HG02981 (cell line): Measurements from ENCODE around the gene PPP3CA.

Experiments used
- ATAC-seq: cut with Tn5 transposase; IDR thresholded peaks from one replicate; pipeline ENCODE4 v1.9.1; 2021; ENCODE audit warnings: mild to moderate bottlenecking, moderate library complexity; ENCODE audit not compliant: unreplicated experiment

The PPP3CA gene

DNA sequence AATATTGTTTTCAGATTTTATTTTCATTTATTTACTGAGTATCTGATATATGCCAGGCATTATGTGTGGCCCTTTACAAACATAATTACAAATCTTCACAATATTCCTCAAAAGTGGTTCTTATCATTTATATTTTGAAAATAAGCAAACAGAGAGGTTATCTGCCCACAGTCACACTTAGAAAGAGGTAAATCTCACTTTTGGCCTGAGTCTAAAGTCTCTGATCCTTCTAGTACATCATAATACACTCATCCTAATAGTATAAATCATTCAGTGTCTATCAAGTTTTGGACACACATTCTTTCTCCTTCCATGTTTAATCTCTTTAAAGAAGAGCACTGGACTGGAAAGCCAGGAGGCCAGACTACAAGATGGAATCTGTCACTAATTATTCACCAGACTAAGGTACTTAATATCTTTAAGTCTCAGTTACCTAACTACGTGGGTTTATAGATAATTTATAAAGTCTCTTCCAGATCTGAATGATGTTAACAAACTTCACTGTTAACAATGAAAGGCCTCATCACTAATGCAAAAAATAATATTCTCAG lies 281.3 kb downstream of the PPP3CA start:
- no peak for ATAC-seq

DNA sequence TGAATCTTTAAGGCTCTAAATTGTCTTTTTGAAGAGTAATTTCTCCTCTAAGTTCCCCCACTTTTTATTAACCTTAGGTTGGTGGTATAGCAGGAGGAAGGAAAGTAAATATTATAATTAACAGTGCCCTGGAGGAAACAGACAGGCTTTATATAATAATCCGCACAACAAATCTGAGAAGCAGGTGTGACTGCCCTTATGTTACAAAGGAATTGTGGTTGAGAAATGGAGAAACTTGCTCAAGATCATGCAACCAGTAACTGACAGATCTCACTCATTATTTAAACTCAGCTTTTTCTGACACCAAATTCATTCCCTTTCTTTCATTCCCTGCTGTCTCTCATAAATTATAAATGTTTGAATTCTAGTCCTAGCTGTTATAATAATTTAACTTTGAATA lies 282.0 kb downstream of the PPP3CA start:
- ATAC-seq: no peak

DNA sequence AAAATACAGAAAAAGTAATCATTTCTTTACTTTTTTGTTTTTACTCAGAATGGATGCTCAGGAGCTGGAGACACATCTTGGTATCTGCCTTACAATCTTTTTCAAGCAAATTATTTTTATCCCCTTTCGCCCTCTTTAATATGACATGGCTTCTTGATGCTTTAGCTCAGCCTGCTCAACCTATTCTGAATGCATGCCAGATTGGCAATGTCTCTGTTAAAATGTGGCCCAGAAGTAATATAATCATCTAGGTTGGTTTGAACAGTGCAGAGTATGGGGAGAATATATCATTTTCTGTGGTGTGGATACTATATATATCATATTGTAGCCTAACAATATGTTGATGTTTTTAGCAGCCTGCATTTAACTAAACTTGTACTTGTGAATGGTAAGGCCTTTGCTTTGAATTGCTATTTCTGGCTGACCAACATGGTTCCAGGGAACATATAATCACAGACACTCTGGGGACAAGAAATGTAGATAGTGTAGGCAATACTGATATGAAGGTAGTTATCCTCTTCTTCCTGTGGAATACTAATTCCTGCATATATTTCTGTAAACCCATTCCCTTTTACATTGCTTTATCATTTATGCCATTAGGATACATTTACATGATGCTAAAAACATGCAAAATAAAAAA lies 282.7 kb downstream of the PPP3CA start:
- ATAC-seq: no peak

DNA sequence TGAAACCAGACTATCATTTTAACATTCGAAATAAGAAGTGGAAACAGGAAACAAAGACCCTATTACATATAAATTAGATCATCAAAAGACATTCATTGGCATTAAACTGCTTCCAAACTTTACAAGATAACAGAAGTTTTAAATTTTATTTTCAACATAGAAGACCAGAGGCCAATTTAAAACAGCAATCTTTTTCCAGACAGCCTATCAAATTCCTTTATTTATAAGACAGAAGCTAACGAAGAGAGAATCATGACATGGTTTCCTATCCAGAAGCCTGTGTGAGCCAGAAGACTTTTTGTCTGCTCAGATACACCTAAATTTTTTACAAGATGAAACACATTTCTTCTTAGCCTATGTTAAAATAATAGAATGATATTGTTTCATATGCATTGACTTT lies 291.9 kb downstream of the PPP3CA start:
- ATAC-seq: no peak

DNA sequence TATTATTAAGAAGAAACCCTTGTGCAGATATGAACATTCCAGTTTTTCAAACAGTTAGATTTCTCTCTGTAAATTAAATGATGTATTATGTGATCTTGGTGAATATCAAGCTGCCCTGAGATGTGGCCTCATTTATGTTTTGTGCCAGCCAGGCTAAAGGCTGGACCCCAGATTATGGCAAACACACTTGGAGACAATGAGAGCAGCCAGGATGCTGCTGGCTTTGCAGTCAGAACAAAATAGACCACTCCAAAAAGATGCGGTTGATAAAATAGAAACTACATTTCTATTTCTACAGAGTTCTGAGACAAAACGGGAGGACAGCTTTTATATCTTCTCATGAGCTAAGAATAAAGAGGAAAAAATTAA lies 296.5 kb downstream of the PPP3CA start:
- no peak for ATAC-seq

DNA sequence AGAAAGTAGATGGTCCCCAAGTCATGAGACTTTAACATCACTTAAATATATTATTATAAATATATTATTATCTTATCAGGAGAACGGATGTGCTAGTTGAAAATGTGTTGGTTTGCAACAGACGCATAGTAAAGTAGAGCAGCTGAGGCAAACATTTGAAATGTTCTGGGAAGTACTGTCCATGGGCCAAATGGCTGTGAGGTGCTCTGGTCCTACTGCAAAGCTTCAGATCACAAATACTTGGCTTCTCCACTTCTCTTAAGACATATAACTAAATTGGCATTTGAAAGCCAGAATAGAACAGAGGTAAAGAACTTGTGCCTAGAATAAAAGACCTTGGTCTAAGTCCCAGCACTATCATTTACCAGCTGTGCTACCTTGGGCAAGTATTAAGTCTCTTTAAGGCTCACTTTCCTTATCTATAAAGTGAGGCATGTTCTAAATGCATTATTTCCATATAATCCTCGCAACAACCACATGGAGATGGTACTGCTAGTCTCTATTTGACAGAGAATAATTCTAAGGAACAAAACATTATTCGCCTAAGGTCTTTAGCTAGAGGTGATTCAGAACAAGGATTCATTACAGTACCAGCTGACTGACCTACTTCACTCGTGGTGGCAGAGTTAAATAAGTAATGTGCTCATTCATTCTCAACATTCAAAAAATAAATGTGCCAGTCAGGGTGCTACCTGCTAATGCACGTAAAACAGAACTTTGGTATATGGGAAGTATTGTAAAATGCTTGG lies 297.1 kb downstream of the PPP3CA start:
- ATAC-seq: no peak

DNA sequence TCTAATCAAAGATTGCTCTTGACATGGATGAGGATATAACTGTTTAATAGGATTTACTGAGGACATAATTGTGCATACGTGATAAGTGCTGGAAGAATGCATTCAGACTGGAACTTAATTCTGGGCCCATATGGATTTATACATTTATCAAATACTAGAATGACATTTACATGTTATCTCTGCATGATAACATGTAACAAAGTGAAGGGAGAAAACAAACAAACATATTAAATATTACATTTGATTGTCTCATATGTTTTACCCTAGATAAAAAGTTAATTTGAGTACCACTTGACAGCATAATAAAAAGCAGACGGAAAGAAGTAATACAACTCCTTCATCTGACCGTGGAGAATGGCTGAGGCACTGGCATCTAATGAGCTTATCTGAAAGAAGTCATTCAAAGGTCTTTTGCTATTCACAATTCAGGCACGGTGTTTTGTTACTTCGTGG lies 297.8 kb downstream of the PPP3CA start:
- ATAC-seq: no peak

DNA sequence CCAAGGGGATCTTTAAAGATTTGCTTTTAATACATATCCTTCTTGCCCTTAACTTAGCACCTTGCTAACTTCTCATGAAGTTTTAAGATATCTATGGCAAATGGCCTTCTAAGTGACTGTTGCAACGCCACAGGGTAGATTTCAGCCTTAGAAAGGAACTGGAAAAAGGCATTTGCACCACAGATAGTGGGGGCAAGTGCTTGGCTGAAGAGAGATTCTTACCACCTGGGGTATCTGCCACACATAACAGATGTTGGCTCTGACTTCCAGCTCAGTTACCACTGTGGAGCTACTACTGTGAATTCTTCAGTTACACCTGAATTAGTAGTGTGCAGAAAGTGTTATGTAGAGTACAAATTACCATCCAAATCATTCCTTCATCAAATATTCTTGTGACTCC lies 302.6 kb downstream of the PPP3CA start:
- no peak for ATAC-seq

DNA sequence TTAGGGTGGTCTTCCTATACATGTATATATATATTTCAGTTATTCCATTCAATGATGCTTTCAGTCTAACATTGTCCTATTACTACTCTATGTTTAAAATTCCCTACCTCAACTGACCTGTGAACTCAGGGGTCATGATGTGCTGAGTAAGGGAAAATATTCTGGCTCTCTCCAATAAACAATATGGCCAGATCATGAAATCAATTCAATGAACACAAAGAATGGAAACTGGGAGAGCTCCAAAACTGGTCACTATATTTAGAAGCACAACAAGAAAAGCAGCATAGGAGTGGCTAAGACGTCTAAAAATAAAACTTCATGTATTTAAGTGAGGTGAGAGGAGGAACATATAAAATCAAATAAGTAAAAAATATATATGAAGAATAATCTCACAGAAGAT lies 304.5 kb downstream of the PPP3CA start:
- ATAC-seq: no peak

DNA sequence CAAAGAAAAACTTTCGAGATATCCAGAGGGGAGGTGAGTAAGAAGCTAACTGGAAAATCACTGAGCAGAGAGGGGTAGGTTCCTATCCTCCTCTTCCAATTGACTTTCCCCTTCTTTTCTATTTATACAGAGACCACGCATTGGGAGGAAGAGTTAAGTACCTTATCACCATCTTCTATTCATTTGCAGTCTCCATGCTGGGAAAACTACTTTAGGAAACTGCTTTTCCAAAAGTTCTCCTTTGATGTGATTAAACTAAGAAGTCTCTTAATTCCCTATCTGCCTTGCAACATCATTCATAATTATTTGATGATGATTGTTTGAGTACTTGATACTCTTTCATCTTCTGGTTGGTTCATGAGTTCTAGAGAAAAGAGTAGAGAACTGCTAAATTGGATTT lies 306.6 kb downstream of the PPP3CA start:
- ATAC-seq: no peak

DNA sequence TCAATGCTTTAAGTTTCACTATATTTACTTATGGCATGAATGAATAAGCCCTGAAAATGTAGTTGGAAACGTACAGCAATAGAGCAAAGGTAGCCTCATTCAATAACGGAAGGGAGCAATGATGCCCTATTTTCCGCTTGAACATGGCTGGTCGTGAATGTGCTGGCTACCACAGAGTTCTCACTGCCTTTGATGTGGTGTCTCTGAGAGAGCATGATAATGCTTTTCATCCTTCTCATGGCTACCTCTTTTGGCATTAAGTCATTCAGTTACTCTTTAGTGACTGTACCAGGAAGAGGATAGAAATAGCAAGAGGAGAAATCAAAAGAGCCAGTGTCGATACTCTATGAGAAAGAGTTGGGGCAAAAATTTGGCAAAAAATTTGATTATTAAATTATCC lies 308.0 kb downstream of the PPP3CA start:
- peak; percentile 41 for ATAC-seq

DNA sequence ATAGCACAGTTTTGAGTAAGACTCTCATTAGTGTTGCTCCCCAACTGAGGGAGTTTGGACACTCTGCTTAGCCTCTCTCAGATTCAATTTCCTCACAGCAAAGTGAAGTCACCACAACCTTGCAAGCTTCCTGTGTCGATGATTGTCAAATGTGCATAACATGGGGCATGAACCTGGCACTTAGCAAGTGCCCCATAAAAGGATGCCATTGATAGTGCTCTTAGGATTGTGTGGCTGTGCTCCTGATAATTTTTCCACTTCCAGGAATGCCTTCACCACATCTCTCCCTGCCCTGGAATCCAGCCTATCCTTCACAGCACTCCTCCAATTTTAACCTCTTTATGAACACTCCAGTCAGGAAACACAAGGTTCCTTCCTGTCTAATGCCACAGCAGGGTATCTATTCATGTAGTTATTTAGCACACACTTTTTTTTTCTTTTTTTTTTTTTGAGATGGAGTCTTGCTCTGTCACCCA lies 309.4 kb downstream of the PPP3CA start:
- ATAC-seq: no peak

DNA sequence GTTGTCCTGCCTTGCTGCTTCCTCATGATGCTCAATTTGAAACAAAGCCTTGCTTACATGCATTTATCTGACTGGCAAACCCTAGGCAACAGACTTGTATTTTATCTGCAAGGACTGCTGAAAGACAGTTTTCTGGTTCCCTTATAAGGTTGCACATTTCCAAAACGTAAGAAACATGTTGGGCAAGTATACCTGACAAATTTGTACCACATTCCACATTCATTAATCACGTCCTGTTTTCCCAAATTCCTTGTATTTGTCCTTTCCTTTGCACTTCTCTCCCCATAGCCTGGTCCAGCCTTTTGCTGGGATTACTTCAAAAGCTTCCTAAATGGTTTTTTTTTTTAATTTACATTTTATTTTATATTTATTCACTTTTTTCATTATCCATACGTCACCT lies 310.1 kb downstream of the PPP3CA start:
- ATAC-seq: no peak

DNA sequence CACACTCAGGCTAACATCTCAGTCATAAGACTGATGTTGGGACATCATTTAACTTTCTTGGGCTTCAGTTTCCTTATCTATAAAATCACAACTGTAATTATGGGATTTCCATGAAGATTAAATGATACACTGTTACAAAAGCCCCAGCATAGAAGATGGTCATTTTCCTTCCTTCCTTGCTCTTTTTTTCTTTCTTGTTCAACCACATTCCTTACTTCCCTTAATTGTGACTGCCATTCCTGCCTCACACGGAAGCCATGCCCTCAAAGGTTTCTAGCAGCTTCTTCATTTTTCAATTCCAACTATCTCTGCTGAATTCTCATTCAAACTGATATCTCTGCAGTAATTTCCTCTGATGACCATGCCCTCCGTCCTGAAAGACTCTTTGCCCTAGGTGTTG lies 311.8 kb downstream of the PPP3CA start:
- ATAC-seq: no peak

DNA sequence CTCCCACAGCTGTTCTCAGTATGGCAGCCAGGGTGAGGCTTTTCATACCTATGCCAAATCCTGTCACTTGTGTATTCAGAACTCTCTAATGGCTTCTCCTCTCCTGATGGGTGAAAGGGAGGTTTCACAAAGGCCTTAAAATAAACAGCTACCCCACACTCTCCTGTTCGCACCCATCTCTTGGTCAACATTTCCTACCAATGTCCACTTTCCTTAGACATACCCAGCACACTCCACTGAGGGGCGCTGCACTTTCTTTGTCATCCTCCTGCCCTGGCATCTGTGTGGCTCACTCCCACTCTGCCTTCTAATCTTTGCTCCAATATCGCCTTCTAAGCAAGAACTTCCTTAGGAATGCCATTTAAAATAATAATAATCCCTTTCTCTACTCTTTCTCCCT lies 313.3 kb downstream of the PPP3CA start:
- ATAC-seq: no peak

DNA sequence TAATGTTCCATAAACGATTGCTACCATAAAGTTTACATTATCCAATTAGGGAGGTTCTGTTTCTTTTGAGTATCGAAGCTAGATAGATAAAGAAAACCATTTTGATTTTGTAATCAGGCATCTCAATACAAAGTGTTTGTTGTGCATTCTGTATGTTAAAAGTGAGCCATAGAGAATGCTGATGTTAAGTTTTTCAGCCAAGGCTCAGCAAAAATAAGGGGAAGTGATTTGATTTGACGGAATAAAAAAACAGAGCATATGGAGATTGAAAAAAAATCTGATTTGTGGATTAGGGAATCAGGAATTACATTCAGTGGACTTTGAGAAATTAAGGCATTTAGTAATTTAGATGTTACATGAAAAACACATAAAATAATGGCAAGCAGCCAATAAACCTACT lies 314.8 kb downstream of the PPP3CA start:
- ATAC-seq: no peak

DNA sequence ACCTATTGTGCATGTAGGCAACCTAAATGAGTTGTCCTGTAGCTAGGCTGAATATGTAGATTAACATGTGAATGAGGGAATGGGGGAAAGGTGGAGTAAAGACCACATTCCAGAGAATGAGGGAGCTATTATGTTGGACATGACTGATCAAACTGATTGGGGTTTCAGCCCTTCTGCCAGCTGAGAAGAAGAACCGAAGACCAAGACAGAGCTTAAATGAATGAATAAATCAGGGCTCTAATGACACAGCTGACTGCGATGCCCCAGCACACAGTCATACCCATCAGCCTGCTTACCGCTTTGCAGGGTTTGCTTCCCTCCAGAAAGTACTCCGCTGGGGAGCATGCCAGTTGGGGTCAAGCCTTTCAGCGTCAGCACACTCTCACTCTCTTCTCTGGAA lies 315.4 kb downstream of the PPP3CA start:
- no peak for ATAC-seq

DNA sequence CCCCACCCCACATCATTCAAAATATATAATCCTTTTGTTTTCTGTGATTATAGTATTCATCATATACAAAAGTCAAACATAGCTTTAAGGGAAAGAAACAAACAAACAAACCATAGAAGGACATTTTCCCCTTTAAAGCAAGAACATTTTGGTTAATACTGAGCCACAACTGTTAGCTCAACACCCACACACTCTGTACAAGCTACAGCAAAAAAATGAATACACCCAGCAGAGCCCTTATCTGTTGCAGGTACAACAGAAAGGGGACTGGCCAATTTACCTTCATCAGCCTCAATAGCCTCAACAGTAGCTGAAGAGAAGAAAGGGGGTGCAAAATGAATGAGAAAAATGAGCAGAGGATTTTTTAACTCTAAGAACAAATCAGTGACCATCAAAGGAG lies 318.4 kb downstream of the PPP3CA start:
- ATAC-seq: no peak

DNA sequence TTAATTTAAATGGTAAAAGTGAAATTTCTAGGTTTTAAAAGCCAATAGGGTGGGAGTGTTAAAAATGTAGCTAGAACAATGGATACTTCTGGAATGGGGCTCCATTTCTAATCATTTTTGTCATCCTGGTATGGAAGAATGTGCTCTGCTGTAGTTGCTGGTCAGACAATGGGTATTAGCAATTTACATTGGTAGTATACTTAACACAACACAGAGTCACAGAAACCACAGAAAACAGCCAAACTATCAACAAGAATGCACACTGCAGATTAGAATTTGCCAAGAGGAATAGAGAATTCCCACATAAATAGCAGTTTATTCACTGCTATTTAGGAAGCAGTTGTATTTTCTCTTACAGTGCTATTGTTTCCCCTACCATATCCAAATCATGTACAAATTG lies 319.6 kb downstream of the PPP3CA start:
- ATAC-seq: no peak

DNA sequence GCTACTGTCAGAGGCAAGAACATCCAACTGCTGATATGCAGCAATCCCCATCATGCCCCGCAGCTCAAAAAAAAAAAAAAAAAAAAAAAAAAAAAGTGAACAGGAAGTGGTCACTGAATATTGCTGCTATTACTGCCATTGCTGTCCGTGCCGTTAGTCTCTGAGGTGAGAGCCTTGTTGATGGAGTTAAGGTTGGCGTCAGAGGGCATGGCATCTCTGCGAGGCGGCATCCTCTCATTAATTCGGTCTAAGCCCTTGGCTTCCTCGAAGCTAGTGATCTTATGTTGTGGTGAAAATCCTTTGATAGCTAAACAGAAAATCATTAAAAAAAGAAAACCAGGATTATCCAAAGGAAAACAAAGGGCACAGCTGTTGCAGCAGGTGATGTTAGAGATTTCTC lies 321.6 kb downstream of the PPP3CA start:
- ATAC-seq: no peak

DNA sequence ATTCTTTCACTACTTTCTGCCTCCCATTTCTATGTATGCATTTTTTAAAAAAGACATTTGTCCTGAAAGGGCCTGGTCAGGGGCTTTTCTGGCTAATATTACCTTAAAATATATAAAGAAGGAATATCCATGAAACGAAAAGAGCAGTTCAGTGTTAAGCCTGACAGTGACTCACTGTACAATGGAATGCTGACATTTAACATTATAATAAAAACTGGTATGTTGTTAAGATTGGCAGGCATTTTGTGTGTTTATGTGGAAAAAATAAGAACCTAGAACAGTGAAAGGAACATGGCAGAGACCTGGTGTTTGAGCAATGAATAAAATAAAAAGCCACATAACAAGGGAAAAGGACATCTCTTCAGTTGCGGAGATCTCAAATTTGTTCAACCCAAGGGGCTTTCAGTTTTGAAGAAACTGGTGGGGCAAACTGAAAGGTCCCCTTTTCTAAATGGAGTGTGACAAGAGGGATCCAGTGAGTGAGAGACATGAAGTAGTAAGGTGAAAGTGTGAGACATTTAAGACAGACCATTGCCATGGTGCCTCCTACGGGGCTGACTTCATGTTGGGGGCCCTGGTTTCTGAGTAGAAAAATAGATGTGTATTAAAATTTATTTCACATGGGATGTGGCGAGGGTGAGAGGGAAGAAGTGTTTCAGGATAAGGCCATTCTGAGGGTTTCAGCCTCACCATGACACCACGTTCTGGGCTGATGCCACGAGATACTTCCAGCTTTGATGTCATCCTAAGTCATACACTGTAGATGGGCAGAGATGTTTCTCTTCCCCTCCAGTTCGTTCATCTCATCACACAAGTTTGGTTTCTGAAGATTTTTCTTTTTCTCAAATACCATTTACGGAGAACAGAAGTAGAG lies 324.9 kb downstream of the PPP3CA start:
- no peak for ATAC-seq
